OCI-LY7 (cell line): ENCODE measurements around the gene SMIM21.

ENCODE experiments used
- CTCF ChIP-seq: fragments of 200-600 bp; sonication (generic); conservative IDR thresholded peaks from 2 replicates; pipeline ENCODE4 v1.5.1; 2014; ENCODE audit warnings: mild to moderate bottlenecking, antibody characterized with exemption, low read length, moderate library complexity, mixed read lengths
- EZH2phosphoT487 ChIP-seq: fragments of 200-600 bp; sonication (generic); IDR thresholded peaks from 2 replicates; pipeline ENCODE4 v1.6.1; 2018; ENCODE audit warnings: low read depth, borderline replicate concordance, mild to moderate bottlenecking, mixed run types, antibody characterized with exemption, low read length, moderate library complexity, mixed read lengths

- TF ChIP-seq EZH2phosphoT487 (no peak), CTCF (no peak)
Observed at GRCh38 chr18:75400366-75400765, 27.1 kb downstream of the SMIM21 start.
